ENCODE measurements around the gene KRT2. TPM values are rescaled to one million over a fixed set of nuclear protein-coding genes. Genes with fewer than 3 reads are reported as not detected.

Gene KRT2
- total RNA-seq (2014; rRNA removed; shearing (Covaris generic)) = not detected in 2 replicates

- DNase-seq (ENCODE audit: low read depth) = no peak
Measured at GRCh38 chr12:52651726-52652261, at the start of gene KRT2. KRT2 (minus strand) TSS chr12:52652211; CDS start chr12:52652142, 69 bp downstream.

GRCh38 chr12:52701281-52701680 lies 49.3 kb upstream of the KRT2 start:
- no peak for DNase-seq (ENCODE audit: low read depth)

GRCh38 chr12:52699960-52700359 lies 47.9 kb upstream of the KRT2 start:
- no peak for DNase-seq (ENCODE audit: low read depth)

- no peak for DNase-seq (ENCODE audit: low read depth)
Measured at GRCh38 chr12:52699373-52699772, 47.4 kb upstream of the KRT2 start.

GRCh38 chr12:52698651-52699340 lies 46.8 kb upstream of the KRT2 start:
- DNase-seq (ENCODE audit: low read depth) = no peak

GRCh38 chr12:52697058-52697582 lies 45.1 kb upstream of the KRT2 start:
- no peak for DNase-seq (ENCODE audit: low read depth)

- DNase-seq (ENCODE audit: low read depth) = no peak
Measured at GRCh38 chr12:52696588-52696987, 44.6 kb upstream of the KRT2 start.

- no peak for DNase-seq (ENCODE audit: low read depth)
Measured at GRCh38 chr12:52695039-52695438, 43.0 kb upstream of the KRT2 start.

- DNase-seq (ENCODE audit: low read depth) = no peak
Measured at GRCh38 chr12:52694151-52694550, 42.1 kb upstream of the KRT2 start.

GRCh38 chr12:52693261-52693660 lies 41.2 kb upstream of the KRT2 start:
- no peak for DNase-seq (ENCODE audit: low read depth)

- peak; percentile 6 for DNase-seq (ENCODE audit: low read depth)
Measured at GRCh38 chr12:52692254-52692653, 40.2 kb upstream of the KRT2 start.

GRCh38 chr12:52691841-52692150 lies 39.8 kb upstream of the KRT2 start:
- no peak for DNase-seq (ENCODE audit: low read depth)

- no peak for DNase-seq (ENCODE audit: low read depth)
Measured at GRCh38 chr12:52691076-52691840, 39.2 kb upstream of the KRT2 start.

GRCh38 chr12:52690351-52691075 lies 38.5 kb upstream of the KRT2 start:
- no peak for DNase-seq (ENCODE audit: low read depth)

GRCh38 chr12:52689936-52690335 lies 37.9 kb upstream of the KRT2 start:
- DNase-seq (ENCODE audit: low read depth) = no peak

- DNase-seq (ENCODE audit: low read depth) = no peak
Measured at GRCh38 chr12:52689239-52689638, 37.2 kb upstream of the KRT2 start.

- DNase-seq (ENCODE audit: low read depth) = no peak
Measured at GRCh38 chr12:52688481-52688880, 36.5 kb upstream of the KRT2 start.

GRCh38 chr12:52687497-52688385 lies 35.7 kb upstream of the KRT2 start:
- DNase-seq (ENCODE audit: low read depth) = no peak

- DNase-seq (ENCODE audit: low read depth) = no peak
Measured at GRCh38 chr12:52686756-52687487, 34.9 kb upstream of the KRT2 start.

- no peak for DNase-seq (ENCODE audit: low read depth)
Measured at GRCh38 chr12:52686063-52686462, 34.1 kb upstream of the KRT2 start.

Data from RPMI7951 (cell line).